GM12878 (cell line): Measurements from ENCODE around the gene MIF. TPM values are rescaled to one million over a fixed set of nuclear protein-coding genes. Genes with fewer than 3 reads are reported as not detected.

Source experiments
- ATAC-seq: fragments of 200-7000 bp; cut with Tn5 transposase; 3 replicates; pipeline ENCODE4 v1.9.1; 2020; ENCODE audit warnings: mild to moderate bottlenecking, moderate library complexity
- BruUV-seq: library from RNA; stranded (reverse); fragments of 400-500 nt; replicated peaks from 2 replicates; lab custom pipeline; 2021; lab: Mats Ljungman, UMichigan
- CTCF ChIA-PET: fragments of 300-600 bp; sonication (Branson Sonifier 250); formaldehyde crosslinking; extraction: SDS; loops from one replicate; lab custom pipeline; 2021; ENCODE audit warnings: inconsistent platforms; lab: Yijun Ruan, JAX
- POLR2A ChIA-PET: fragments of 350-600 bp; formaldehyde crosslinking; extraction: SDS; loops from one replicate; lab custom pipeline; 2021; ENCODE audit warnings: inconsistent platforms; lab: Charles Lee
- RAD21 ChIA-PET: fragments of 300-600 bp; sonication (Branson Sonifier 250); formaldehyde crosslinking; loops from one replicate; lab custom pipeline; 2023; ENCODE audit warnings: antibody characterized with exemption; ENCODE audit not compliant: unreplicated experiment; lab: Charles Lee
- SMC1A ChIA-PET: fragments of 300-600 bp; sonication (Branson Sonifier 250); formaldehyde crosslinking; loops from one replicate; lab custom pipeline; 2023; ENCODE audit not compliant: unreplicated experiment, uncharacterized antibody; lab: Charles Lee
- DNase-seq: peaks from one replicate; pipeline ENCODE4 v3.0.0-alpha.2; 2011; ENCODE audit warnings: low read depth, low spot score
- FAIRE-seq: peaks from 3 replicates; lab custom pipeline; 2011; peaks lifted over from hg19 to GRCh38; lab: Jason Lieb, UNC
- H2AFZ ChIP-seq: 2 replicates; pipeline ENCODE4 v1.6.0; 2011; ENCODE audit warnings: low read depth, low read length, control low read depth; ENCODE audit not compliant: control insufficient read depth
- H3K27ac ChIP-seq: 2 replicates; pipeline ENCODE4 v1.5.1; 2011; ENCODE audit warnings: control low read depth; ENCODE audit not compliant: control insufficient read depth, insufficient read depth
- H3K27me3 ChIP-seq, 2 experiments: replicated peaks in 1 of 2; 2 replicates each; pipeline versions ENCODE4 v1.6.0 to v1.6.1; 2011; ENCODE audit warnings: low read length in 1 of 2; ENCODE audit not compliant: control insufficient read depth in 2 of 2, insufficient read depth in 2 of 2
- H3K36me3 ChIP-seq, 2 experiments: 2 replicates each; pipeline ENCODE4 v1.5.1; 2011; ENCODE audit warnings: low read length in 1 of 2; ENCODE audit not compliant: control insufficient read depth in 2 of 2, insufficient read depth in 2 of 2
- H3K4me1 ChIP-seq: 2 replicates; pipeline ENCODE4 v1.6.1; 2011; ENCODE audit warnings: mild to moderate bottlenecking, low read length, moderate library complexity, mixed read lengths; ENCODE audit not compliant: control insufficient read depth, insufficient read depth
- H3K4me2 ChIP-seq: 2 replicates; pipeline ENCODE4 v1.6.0; 2011; ENCODE audit warnings: control low read depth; ENCODE audit not compliant: control insufficient read depth, insufficient read depth
- H3K4me3 ChIP-seq: fragments of 200-600 bp; sonication (generic); 2 replicates; pipeline ENCODE4 v1.5.1; 2016
- H3K79me2 ChIP-seq: 2 replicates; pipeline ENCODE4 v1.6.0; 2011; ENCODE audit warnings: low read length; ENCODE audit not compliant: control insufficient read depth, insufficient read depth
- H3K9ac ChIP-seq: 2 replicates; pipeline ENCODE4 v1.8.0; 2011; ENCODE audit warnings: low read length, control low read depth, mixed read lengths; ENCODE audit not compliant: control insufficient read depth, insufficient read depth
- H3K9me3 ChIP-seq: replicated peaks from 3 replicates; pipeline ENCODE4 v1.5.1; 2011; ENCODE audit warnings: mild to moderate bottlenecking, low read length; ENCODE audit not compliant: control insufficient read depth, insufficient read depth
- H4K20me1 ChIP-seq: 2 replicates; pipeline ENCODE4 v1.6.0; 2011; ENCODE audit not compliant: control insufficient read depth, insufficient read depth
- BCL3 ChIP-seq: IDR thresholded peaks from 2 replicates; pipeline ENCODE4 v1.6.1; 2011; ENCODE audit warnings: borderline replicate concordance, low read depth, mild to moderate bottlenecking, moderate library complexity, low read length; ENCODE audit not compliant: insufficient read depth, poor library complexity, severe bottlenecking
- HDAC2 ChIP-seq: fragments of 200-600 bp; sonication (generic); IDR thresholded peaks from 2 replicates; pipeline ENCODE4 v1.6.1; 2017
- IRF4 ChIP-seq: IDR thresholded peaks from 2 replicates; pipeline ENCODE4 v1.6.1; 2011; ENCODE audit warnings: low read depth, low read length
- RB1 ChIP-seq: fragments of 450-650 bp; formaldehyde crosslinking; IDR thresholded peaks from 2 replicates; pipeline ENCODE4 v1.6.1; 2017; ENCODE audit warnings: mild to moderate bottlenecking, borderline replicate concordance
- SIX5 ChIP-seq: IDR thresholded peaks from 2 replicates; pipeline ENCODE4 v1.6.1; 2011; ENCODE audit warnings: mild to moderate bottlenecking, low read depth, low read length, moderate library complexity; ENCODE audit not compliant: severe bottlenecking
- SREBF1 ChIP-seq: IDR thresholded peaks from 2 replicates; pipeline ENCODE4 v1.6.1; 2012; ENCODE audit warnings: mild to moderate bottlenecking, low read length
- STAT1 ChIP-seq: fragments of 450-650 bp; conservative IDR thresholded peaks from 2 replicates; pipeline ENCODE4 v1.6.1; 2014; ENCODE audit warnings: antibody characterized with exemption, mild to moderate bottlenecking
- TAF1 ChIP-seq: IDR thresholded peaks from 2 replicates; pipeline ENCODE4 v1.6.1; 2011; ENCODE audit warnings: mild to moderate bottlenecking, low read depth, low read length, borderline replicate concordance
- TBL1XR1 ChIP-seq: IDR thresholded peaks from 2 replicates; pipeline ENCODE4 v1.6.1; 2012; ENCODE audit warnings: low read depth, low read length, improper control_type of control experiment
- TCF12 ChIP-seq: IDR thresholded peaks from 2 replicates; pipeline ENCODE4 v1.6.1; 2011; ENCODE audit warnings: low read depth, mild to moderate bottlenecking, low read length
- ZNF217 ChIP-seq: fragments of 450-650 bp; IDR thresholded peaks from 2 replicates; pipeline ENCODE4 v1.6.1; 2017; ENCODE audit warnings: antibody characterized with exemption, mild to moderate bottlenecking
- WGBS: methylation state at CpG from one replicate; pipeline ENCODE4 v1.1.6; 2016; ENCODE audit warnings: low lambda C conversion rate; ENCODE audit not compliant: insufficient replicate concordance, insufficient coverage; ENCODE audit errors: missing lambda C conversion rate; 5-methylcytosine and 5-hydroxymethylcytosine counted together
- in situ Hi-C: fragments of 300-500 bp; cut with MboI; formaldehyde crosslinking; loops from 9 replicates; pipeline ENCODE4 v1.14.3; 2018; ENCODE audit warnings: mixed read lengths
- intact Hi-C: fragments of 100-400 bp; cut with micrococcal nuclease; formaldehyde crosslinking; loops from one replicate; pipeline ENCODE4 v1.14.2; 2022; ENCODE audit not compliant: unreplicated experiment
- polyA plus RNA-seq, 11 experiments: library from polyadenylated mRNA; depleted of rRNA in 4 of 11; unstranded in 6 of 11; stranded (reverse) in 5 of 11; fragments of >200 nt; fragmentation: Nextera tagmentation in 4 of 11; fragmentation: Illumina TruSeq in 1 of 11; extraction: Ambion mirVana in 4 of 11; extraction: Trizol in 1 of 11; gene quantifications; 1 replicate in 1 of 11; 2 replicates in 10 of 11; pipeline versions ENCODE4 v1.2.1 to v1.2.3, GENCODE V29; 2011 to 2016; ENCODE audit warnings: inconsistent platforms in 2 of 11, missing spikeins in 2 of 11, low read depth in 1 of 11
- total RNA-seq, 4 experiments: library from RNA; depleted of rRNA in 3 of 4; stranded (reverse); fragments of >200 nt in 3 of 4; fragmentation: Illumina TruSeq in 1 of 4; extraction: Trizol in 1 of 4; gene quantifications; 2 replicates each; pipeline versions ENCODE4 v1.2.1 to v1.2.3, GENCODE V29; 2013 to 2021

Gene MIF
- total and polyA plus RNA-seq, 10 of the 15 experiments (the other 5 are each of a cell fraction or from before 2014, with no cell fraction given) = 37.7 to 2,972 (median 766) TPM

GRCh38 chr22:23847310-23847920, 46.8 kb upstream of the MIF start:
- 49% methylated on average over 17 of the region's 18 CpGs for WGBS
- no TSS peak for BruUV-seq
- POLR2A ChIA-PET = interaction anchor here (1.0 to 4.2 kb wide), 5 partner anchors 11 to 77 kb away, joined by 3 to 21 read pairs (median 6); partner anchors contain the start of genes MIF and SLC2A11

GRCh38 chr22:23847991-23848864, 46.0 kb upstream of the MIF start:
- RAD21 ChIA-PET = interaction anchor here (0.7 to 5.1 kb wide), 6 partner anchors 9 to 136 kb away, joined by 3 to 38 read pairs (median 3); partner anchors contain the start of genes CHCHD10 and MIF
- H3K4me2 ChIP-seq = no peak overlapping the region
- no peak overlapping the region for H2AFZ ChIP-seq
- 49% methylated on average over 23 of the region's 24 CpGs for WGBS
- H3K27me3 ChIP-seq = no peaks in the 10 kb centered on the region
- ATAC-seq = no peak
- intact Hi-C loops (loop anchor here (2.0 to 5.0 kb wide), 2 partner anchors 221 to 305 kb away; no protein-coding TSS in a partner anchor), in situ Hi-C loops (loop anchor here (5.0 kb wide), 2 partner anchors 221 to 301 kb away; no protein-coding TSS in a partner anchor)
- FAIRE-seq = no peak
- no peaks in the 10 kb centered on the region for H3K79me2 ChIP-seq
- H3K36me3 ChIP-seq = no peaks in the 10 kb centered on the region
- no peaks in the 10 kb centered on the region for H3K9me3 ChIP-seq
- H4K20me1 ChIP-seq = no peaks in the 10 kb centered on the region
- POLR2A ChIA-PET = interaction anchor here (1.0 to 1.3 kb wide), 2 partner anchors 73 to 77 kb away, joined by 3 read pairs; no protein-coding TSS in a partner anchor
- no peak overlapping the region for H3K9ac ChIP-seq
- no peak overlapping the region for H3K27ac ChIP-seq
- CTCF ChIA-PET = interaction anchor here (0.7 to 9.7 kb wide), 5 partner anchors 9 to 220 kb away, joined by 3 to 197 read pairs (median 7); partner anchors contain the start of genes CHCHD10, DERL3 and SLC2A11
- DNase-seq = no peak
- H3K4me3 ChIP-seq = no peak overlapping the region
- H3K4me1 ChIP-seq = peaks cover 70% of the 10 kb centered on the region
- no TSS peak for BruUV-seq
- SMC1A ChIA-PET = interaction anchor here (0.6 to 1.6 kb wide), 4 partner anchors 9 to 98 kb away, joined by 3 to 8 read pairs (median 4); partner anchors contain the start of gene ZNF70
- no peak for TF ChIP-seq HDAC2
- no peak for TF ChIP-seq TAF1
- no peak for TF ChIP-seq TBL1XR1
- TF ChIP-seq SIX5 = no peak
- TF ChIP-seq TCF12 = no peak
- TF ChIP-seq SREBF1 = no peak
- no peak for TF ChIP-seq IRF4
- no peak for TF ChIP-seq ZNF217
- TF ChIP-seq STAT1 = no peak
- no peak for TF ChIP-seq BCL3

More at GRCh38 chr22:23847310-23847920, 46.8 kb upstream of the MIF start:
- in situ Hi-C loops (loop anchor here (5.0 kb wide), 2 partner anchors 220 to 300 kb away; no protein-coding TSS in a partner anchor), intact Hi-C loops (loop anchor here (5.0 kb wide), 1 partner anchor 220 kb away; no protein-coding TSS in a partner anchor)
- H3K27ac ChIP-seq = no peak overlapping the region
- H2AFZ ChIP-seq = no peak overlapping the region
- H3K4me3 ChIP-seq = no peak overlapping the region
- H3K4me1 ChIP-seq = peaks cover 72% of the 10 kb centered on the region
- H3K36me3 ChIP-seq = no peaks in the 10 kb centered on the region
- H3K79me2 ChIP-seq = no peaks in the 10 kb centered on the region
- DNase-seq (no peak), ATAC-seq (no peak), FAIRE-seq (no peak)
- ChIA-PET CTCF (interaction anchor here (1.0 to 9.7 kb wide), 4 partner anchors 9 to 79 kb away, joined by 3 to 197 read pairs (median 4); partner anchors contain the start of genes CHCHD10 and DERL3), RAD21 (interaction anchor here (0.7 to 5.1 kb wide), 9 partner anchors 9 to 135 kb away, joined by 3 to 38 read pairs (median 5); partner anchors contain the start of genes CHCHD10 and MIF), SMC1A (interaction anchor here (1.0 to 1.8 kb wide), 5 partner anchors 10 to 151 kb away, joined by 3 to 8 read pairs (median 4); partner anchors contain the start of gene ZNF70)
- TF ChIP-seq RB1 = no peak
- no peaks in the 10 kb centered on the region for H3K9me3 ChIP-seq
- no peak overlapping the region for H3K9ac ChIP-seq
- no peaks in the 10 kb centered on the region for H3K27me3 ChIP-seq
- H3K4me2 ChIP-seq = no peak overlapping the region
- no peaks in the 10 kb centered on the region for H4K20me1 ChIP-seq
